GM12872 (cell line): ENCODE results near the gene ACBD4.

Experiments
- CTCF ChIP-seq: IDR thresholded peaks from 3 replicates; pipeline ENCODE4 v1.5.1; 2011; ENCODE audit warnings: low read depth, mild to moderate bottlenecking, low read length, moderate library complexity; ENCODE audit not compliant: insufficient read depth

Gene ACBD4

GRCh38 chr17:45115871-45116270, 19.6 kb upstream of the ACBD4 start:
- TF ChIP-seq CTCF, result no peak

GRCh38 chr17:45116434-45117016, 19.0 kb upstream of the ACBD4 start:
- no peak for TF ChIP-seq CTCF

GRCh38 chr17:45117334-45117733, 18.2 kb upstream of the ACBD4 start:
- TF ChIP-seq CTCF, result no peak

- no peak for TF ChIP-seq CTCF
Observed at GRCh38 chr17:45117848-45118646, 17.4 kb upstream of the ACBD4 start.

GRCh38 chr17:45118691-45119090, 16.8 kb upstream of the ACBD4 start:
- TF ChIP-seq CTCF, result no peak

- TF ChIP-seq CTCF, result no peak
Observed at GRCh38 chr17:45119964-45120363, 15.5 kb upstream of the ACBD4 start.

- no peak for TF ChIP-seq CTCF
Observed at GRCh38 chr17:45120558-45120957, 14.9 kb upstream of the ACBD4 start.
